ENCODE measurements around the gene TMPRSS4.

DNA sequence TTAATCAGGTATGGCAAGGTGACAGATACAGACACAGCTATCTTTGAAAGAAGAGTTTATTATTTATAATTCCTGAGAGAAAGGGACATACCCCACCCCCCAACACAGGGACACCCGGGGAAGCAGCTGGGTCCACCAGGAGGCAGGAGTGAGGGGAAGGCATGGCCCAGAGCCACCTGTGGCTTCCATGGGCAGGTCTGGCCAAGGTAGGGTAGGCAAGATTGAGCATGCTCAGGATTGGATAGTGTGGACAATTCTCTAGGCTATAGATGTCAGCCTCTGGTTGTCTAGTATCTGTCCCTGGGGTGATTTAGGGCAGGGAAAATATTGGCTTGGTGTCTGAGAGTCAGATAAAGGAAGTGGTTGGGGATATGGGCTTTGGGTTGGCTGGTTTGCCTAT, 37.4 kb downstream of the TMPRSS4 start:
- TF ChIP-seq, protein P1, sequence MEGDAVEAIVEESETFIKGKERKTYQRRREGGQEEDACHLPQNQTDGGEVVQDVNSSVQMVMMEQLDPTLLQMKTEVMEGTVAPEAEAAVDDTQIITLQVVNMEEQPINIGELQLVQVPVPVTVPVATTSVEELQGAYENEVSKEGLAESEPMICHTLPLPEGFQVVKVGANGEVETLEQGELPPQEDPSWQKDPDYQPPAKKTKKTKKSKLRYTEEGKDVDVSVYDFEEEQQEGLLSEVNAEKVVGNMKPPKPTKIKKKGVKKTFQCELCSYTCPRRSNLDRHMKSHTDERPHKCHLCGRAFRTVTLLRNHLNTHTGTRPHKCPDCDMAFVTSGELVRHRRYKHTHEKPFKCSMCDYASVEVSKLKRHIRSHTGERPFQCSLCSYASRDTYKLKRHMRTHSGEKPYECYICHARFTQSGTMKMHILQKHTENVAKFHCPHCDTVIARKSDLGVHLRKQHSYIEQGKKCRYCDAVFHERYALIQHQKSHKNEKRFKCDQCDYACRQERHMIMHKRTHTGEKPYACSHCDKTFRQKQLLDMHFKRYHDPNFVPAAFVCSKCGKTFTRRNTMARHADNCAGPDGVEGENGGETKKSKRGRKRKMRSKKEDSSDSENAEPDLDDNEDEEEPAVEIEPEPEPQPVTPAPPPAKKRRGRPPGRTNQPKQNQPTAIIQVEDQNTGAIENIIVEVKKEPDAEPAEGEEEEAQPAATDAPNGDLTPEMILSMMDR (IDR thresholded peaks at IDR 0.05), result no peak
- TF ChIP-seq POLR2A (IDR thresholded peaks at IDR 0.05), result no peak

Data from testis (tissue), 2 donors.